Measurements from ENCODE around the gene ARHGAP23. TPM values are rescaled to one million over a fixed set of nuclear protein-coding genes. Genes with fewer than 3 reads are reported as not detected.
A peak's percentile ranks its signal among the peaks of the same experiment; 100 is the strongest.

Gene ARHGAP23
- total and polyA plus RNA-seq, 2 donors (not counting 3 experiments of a cell fraction or from before 2014, with no cell fraction given) = 25.4 to 190 TPM

DNA sequence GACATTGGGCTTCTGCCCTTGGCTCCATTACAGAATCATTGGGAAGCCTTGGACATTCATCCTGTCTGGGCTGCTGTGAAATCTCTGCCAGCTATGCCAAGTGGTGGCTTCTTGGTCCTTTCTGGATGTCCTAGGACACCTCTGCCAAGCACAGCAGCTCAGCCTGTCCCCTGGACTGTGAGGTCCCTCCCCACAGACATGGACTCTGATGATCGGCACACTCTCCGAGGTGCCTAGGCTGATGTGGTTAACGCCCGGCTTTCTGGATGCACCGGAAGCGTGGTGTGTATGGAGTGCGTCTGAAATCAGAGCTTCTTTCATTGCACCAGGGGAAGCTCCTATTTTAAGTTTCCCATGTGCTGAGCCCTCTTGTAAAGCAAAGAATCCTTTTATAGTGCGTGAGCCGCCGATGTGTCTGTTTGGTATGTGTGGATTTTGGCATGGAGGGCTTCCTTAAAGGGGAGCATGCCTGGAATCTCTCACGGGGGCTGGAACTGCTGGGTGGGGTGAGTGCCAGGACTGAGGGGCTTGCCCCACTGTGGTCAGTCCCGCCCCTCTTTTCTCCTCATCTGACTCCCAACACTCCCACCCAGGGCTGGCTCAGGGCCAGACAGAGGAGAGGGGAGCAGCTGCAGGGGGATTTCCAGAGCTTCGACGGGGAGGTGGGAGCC, 7.0 kb upstream of the ARHGAP23 start:
- H3K27me3 ChIP-seq (ENCODE audit: control insufficient read depth in 2 of 2, insufficient read depth in 2 of 2, low read length in 2 of 2) = peaks cover 20 to 22% of the 10 kb centered on the region in 2 experiments
- H3K4me2 ChIP-seq (ENCODE audit: insufficient read depth, low read length) = no peak overlapping the region
- CTCF ChIA-PET = interaction anchor here (1.0 to 9.7 kb wide), 5 partner anchors 64 to 163 kb away, joined by 3 to 96 read pairs (median 4); no protein-coding TSS in a partner anchor
- no peak overlapping the region for H3K9ac ChIP-seq (replicated peaks; ENCODE audit: extremely low read depth, insufficient read depth, low read length)
- BruUV-seq (replicated peaks) = no TSS peak
- no peaks in the 10 kb centered on the region for H4K20me1 ChIP-seq (replicated peaks; ENCODE audit: control insufficient read depth, extremely low read depth, insufficient read depth, low read length)
- no peak for FAIRE-seq
- H3K79me2 ChIP-seq (ENCODE audit: control insufficient read depth, insufficient read depth, low read length) = no peaks in the 10 kb centered on the region
- intact Hi-C loops (cut with micrococcal nuclease) = no loop called here
- H2AFZ ChIP-seq (ENCODE audit: low read depth, low read length) = peak overlapping the region; percentile 28
- DNase-seq (ENCODE audit: low read depth, low spot score) = peak; percentile 29
- no peak for TF ChIP-seq GATA2 (IDR thresholded peaks at IDR 0.05; ENCODE audit: insufficient read depth, insufficient read length, low read depth, low read length)
- TF ChIP-seq, protein P1, sequence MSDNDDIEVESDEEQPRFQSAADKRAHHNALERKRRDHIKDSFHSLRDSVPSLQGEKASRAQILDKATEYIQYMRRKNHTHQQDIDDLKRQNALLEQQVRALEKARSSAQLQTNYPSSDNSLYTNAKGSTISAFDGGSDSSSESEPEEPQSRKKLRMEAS (IDR thresholded peaks at IDR 0.05; ENCODE audit: insufficient read depth, insufficient read length) = no peak
- no peak for TF ChIP-seq EZH2 (IDR thresholded peaks at IDR 0.05; ENCODE audit: borderline replicate concordance, low read depth, low read length, severe bottlenecking)
- TF ChIP-seq MYC (IDR thresholded peaks at IDR 0.05; ENCODE audit: low read depth, low read length) = no peak
- TF ChIP-seq, protein P2, sequence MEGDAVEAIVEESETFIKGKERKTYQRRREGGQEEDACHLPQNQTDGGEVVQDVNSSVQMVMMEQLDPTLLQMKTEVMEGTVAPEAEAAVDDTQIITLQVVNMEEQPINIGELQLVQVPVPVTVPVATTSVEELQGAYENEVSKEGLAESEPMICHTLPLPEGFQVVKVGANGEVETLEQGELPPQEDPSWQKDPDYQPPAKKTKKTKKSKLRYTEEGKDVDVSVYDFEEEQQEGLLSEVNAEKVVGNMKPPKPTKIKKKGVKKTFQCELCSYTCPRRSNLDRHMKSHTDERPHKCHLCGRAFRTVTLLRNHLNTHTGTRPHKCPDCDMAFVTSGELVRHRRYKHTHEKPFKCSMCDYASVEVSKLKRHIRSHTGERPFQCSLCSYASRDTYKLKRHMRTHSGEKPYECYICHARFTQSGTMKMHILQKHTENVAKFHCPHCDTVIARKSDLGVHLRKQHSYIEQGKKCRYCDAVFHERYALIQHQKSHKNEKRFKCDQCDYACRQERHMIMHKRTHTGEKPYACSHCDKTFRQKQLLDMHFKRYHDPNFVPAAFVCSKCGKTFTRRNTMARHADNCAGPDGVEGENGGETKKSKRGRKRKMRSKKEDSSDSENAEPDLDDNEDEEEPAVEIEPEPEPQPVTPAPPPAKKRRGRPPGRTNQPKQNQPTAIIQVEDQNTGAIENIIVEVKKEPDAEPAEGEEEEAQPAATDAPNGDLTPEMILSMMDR (IDR thresholded peaks at IDR 0.05; ENCODE audit: extremely low read depth in 1 of 2, insufficient read depth in 1 of 2, low read depth in 1 of 2, low read length in 2 of 2) = no peak
- TF ChIP-seq POLR2A (IDR thresholded peaks at IDR 0.05; ENCODE audit: low read depth, low read length) = no peak
- no peak for TF ChIP-seq POLR2AphosphoS5 (IDR thresholded peaks at IDR 0.05; ENCODE audit: insufficient read depth, low read depth, low read length)
- no peak for TF ChIP-seq JUN (IDR thresholded peaks at IDR 0.05; ENCODE audit: borderline replicate concordance, insufficient read depth, insufficient read length, low read depth)
- TF ChIP-seq FOS (IDR thresholded peaks at IDR 0.05; ENCODE audit: borderline replicate concordance, insufficient read depth, low read length) = no peak
- dilution Hi-C loops (cut with MboI; ENCODE audit: extremely low pct_ligation_motif_present, low sequenced_read_pairs) = no loop called here
- no peaks in the 10 kb centered on the region for H3K36me3 ChIP-seq (ENCODE audit: control insufficient read depth in 2 of 2, extremely low read depth in 1 of 2, insufficient read depth in 2 of 2, low read length in 2 of 2)
- peaks cover 26% of the 10 kb centered on the region for H3K4me1 ChIP-seq (ENCODE audit: control insufficient read depth, extremely low read depth, insufficient read depth, low read length)
- no peaks in the 10 kb centered on the region for H3K9me3 ChIP-seq (replicated peaks; ENCODE audit: control insufficient read depth, insufficient read depth, low read length)
- H3K9me1 ChIP-seq (replicated peaks; ENCODE audit: control insufficient read depth, extremely low read depth, insufficient read depth, low read length) = no peaks in the 10 kb centered on the region
- no peak overlapping the region for H3K4me3 ChIP-seq (replicated peaks in 1 of 3; ENCODE audit: insufficient read depth in 1 of 3, low read depth in 1 of 3, low read length in 3 of 3)
- POLR2A ChIA-PET = no interaction called here
- no peak overlapping the region for H3K27ac ChIP-seq (ENCODE audit: insufficient read depth, low read depth, low read length)
